ENCODE data around the gene TAOK1.
"Not testable (repeated sequence)": the region's sequence is repeated elsewhere in the genome, so short reads cannot be mapped to it uniquely, and the experiment has no call there.

Gene TAOK1

DNA sequence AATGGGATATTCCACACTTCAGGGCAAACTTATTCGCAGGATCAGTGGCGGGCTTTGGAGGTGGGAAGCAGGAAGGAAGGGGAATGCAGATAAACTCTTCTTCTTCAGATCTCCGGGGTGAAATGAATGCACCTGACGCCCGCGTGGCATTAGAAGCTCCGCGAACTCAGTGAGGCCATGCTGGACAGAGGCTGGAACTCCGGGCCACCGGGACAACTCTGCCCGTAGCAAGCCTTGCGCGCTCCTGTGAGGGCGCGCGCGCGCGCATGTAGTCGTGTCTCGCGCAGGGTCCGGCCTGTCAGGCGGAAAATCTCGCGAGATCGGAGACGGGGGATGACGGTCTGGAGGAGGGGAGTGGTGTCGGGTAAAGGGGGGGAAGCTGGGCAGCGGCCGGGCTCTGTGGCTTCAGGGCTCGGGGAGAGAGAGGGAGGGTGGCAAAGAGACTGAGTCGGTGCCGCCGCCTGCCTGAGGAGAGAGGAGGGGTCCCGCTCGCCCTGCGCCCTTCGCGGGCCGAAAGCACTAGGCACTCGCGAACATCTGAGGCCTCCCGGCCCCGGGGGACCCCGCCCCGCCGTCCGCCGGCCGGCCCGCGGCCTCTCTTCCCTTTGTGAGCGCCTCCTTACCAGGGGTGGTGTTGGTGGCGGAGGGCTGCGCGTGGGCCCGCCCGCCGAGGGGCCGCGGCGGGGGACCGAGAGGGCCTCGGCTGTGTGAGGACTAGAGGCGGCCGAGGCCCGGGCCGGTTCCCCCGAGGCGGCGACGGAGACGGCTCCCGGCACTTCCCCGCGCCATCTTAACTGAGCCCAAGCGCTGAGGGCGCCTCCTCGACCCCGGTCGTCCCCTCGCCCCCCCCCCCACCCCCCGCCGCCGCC is at the start of gene TAOK1:
Gene TAOK1 (plus strand): TSS at position 382 of the 869 bp plus-strand sequence. CDS start 61,186 bp downstream, outside the sequence.
- DNase-seq = peak; percentile 98

DNA sequence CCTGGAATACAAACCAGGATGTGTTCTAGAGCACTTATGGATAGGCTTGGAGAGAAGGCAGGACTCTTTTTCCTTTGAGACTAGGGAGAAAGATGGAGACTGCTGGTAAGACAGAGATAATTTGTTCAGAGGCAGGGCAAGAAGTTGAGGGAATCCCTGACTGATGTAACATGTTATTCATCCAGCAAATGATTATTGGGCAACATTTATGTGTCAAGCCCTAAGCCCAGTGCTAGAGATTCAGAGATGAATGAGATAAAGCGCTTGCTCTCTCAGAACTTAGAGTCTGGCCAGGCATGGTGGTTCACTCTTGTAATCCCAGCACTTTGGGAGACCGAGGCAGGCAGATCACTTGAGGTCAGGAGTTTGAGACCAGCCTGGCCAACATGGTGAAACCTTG is 48.4 kb upstream of the TAOK1 start:
- DNase-seq = no peak

DNA sequence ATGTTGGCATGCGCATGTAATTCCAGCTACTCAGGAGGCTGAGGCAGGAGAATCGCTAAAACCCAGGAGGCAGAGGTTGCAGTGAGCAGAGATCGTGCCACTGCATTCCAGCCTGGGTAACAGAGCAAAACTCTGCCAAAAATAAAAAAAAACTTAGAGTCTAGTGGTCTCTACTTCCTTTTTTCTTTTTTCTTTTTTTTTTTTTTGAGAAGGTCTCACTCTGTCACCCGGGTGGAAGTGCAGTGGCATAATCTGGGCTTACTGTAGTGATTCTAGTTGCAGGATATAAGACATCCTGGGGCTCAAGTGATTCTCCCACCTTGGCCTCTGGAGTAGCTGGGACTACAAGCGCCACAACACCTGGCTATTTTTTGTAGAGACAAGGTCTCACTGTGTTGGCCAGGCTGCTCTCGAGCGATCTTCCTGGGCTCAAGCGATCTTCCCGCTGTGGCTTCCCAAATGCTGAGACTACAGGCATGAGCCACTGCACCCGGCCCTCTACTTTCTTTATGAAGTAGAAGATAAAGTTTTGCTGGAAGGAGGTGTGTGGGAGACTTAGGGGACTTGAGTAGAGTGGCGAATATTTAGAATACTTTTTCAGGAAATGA is 47.9 kb upstream of the TAOK1 start:
- DNase-seq = no peak

- DNase-seq = no peak
Observed at GRCh38 chr17:29344201-29344856, 45.8 kb upstream of the TAOK1 start.

GRCh38 chr17:29345066-29345465 is 45.1 kb upstream of the TAOK1 start:
- DNase-seq = no peak

- DNase-seq = not testable (repeated sequence)
Observed at GRCh38 chr17:29345470-29345869, 44.7 kb upstream of the TAOK1 start.

DNA sequence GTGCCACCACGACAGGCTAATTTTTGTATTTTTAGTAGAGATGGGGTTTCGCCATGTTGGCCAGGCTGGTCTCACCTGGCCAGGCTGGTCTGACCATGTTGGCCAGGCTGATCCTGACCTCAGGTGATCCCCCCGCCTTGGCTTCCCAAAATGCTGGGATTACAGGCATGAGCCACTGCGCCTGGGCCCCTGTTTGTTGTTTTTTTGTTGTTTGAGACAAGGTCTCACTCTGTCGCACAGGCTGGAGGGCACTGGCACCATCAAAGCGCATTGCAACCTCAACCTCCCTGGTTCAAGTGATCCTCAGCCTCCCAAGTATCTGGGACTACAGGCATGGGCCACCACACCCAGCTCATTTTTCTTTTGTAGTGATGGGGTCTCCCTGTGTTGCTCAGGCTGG is 43.7 kb upstream of the TAOK1 start:
- no peak for DNase-seq

DNA sequence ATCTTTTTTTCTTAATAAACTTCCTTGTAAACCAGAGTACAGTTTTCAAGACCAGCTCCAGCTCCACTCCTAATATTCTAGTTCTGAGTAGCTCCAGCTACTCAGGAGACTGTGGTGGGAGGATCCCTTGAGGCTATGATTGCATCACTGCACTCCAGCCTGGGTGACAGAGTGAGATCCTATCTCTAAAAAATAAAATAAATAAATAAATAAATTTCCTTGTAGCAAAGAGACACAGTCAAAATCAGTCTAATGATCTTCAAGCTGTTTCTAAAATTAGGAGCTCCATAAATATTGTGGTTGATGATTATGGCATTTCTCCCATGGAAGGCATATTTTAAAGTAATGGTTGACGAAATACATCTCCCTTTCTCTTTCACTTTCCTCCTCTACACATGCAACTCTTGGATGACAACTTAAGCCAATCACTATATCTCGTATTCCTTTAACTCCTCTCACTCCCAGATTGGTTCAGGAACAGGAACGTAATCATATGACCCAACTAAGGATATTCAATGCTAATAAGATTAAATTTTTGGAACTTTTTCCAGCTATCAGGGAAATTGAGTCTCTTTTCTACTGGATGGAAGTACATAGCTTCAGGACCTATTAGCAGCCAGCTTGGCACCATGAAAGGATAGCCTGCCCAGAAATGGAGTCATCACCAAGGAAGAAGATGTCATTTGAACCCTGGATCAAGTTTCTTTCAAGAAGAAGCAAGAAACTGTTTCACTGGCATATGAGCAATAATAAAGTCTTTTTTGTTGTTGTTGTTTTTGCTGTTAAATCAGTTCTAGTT is 42.1 kb upstream of the TAOK1 start:
- no peak for DNase-seq

GRCh38 chr17:29349409-29349808 is 40.8 kb upstream of the TAOK1 start:
- DNase-seq = no peak

DNA sequence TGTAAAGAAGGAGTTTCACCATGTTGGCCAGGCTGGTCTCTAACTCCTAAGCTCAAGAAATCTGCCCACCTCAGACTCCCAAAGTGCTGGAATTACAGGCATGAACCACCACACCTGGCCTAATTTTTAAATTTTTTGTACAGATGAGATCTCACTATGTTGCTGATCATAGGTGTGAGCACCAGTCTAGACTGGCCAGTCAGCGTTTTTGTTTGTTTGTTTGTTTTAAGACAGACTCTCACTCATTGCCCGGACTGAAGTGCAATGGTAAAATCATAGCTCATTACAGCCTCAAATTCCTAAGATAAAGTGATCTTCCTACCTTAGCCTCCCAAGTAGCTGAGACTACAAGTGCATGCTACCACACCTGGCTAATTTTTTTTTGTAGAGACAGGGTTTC is 38.0 kb upstream of the TAOK1 start:
- DNase-seq = no peak

- no peak for DNase-seq
Observed at GRCh38 chr17:29357232-29357631, 32.9 kb upstream of the TAOK1 start.

GRCh38 chr17:29357821-29358232 is 32.3 kb upstream of the TAOK1 start:
- no peak for DNase-seq

- DNase-seq = no peak
Observed at GRCh38 chr17:29358416-29358815, 31.7 kb upstream of the TAOK1 start.

DNA sequence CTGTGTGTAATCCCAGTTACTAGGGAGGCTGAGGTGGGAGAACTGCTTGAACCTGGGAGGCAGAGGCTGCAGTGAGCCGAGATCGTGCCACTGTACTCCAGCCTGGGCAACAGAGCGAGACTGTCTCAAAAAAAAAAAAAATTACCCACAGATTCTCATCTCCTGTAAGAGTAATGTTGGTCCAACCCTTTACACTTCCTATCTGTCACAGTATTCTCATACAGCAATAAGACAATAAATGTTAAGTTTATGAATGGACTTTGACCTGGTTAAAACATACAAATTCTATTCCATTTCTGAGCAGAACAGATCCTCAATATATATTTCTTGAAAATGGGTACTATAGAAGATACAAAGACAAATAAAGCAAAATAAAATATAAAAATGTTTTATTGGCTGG is 30.4 kb upstream of the TAOK1 start:
- DNase-seq = no peak

- no peak for DNase-seq
Observed at GRCh38 chr17:29363716-29364115, 26.4 kb upstream of the TAOK1 start.

GRCh38 chr17:29364691-29365090 is 25.5 kb upstream of the TAOK1 start:
- no peak for DNase-seq

- no peak for DNase-seq
Observed at GRCh38 chr17:29368161-29368560, 22.0 kb upstream of the TAOK1 start.

- DNase-seq = no peak
Observed at GRCh38 chr17:29368926-29369325, 21.2 kb upstream of the TAOK1 start.

DNA sequence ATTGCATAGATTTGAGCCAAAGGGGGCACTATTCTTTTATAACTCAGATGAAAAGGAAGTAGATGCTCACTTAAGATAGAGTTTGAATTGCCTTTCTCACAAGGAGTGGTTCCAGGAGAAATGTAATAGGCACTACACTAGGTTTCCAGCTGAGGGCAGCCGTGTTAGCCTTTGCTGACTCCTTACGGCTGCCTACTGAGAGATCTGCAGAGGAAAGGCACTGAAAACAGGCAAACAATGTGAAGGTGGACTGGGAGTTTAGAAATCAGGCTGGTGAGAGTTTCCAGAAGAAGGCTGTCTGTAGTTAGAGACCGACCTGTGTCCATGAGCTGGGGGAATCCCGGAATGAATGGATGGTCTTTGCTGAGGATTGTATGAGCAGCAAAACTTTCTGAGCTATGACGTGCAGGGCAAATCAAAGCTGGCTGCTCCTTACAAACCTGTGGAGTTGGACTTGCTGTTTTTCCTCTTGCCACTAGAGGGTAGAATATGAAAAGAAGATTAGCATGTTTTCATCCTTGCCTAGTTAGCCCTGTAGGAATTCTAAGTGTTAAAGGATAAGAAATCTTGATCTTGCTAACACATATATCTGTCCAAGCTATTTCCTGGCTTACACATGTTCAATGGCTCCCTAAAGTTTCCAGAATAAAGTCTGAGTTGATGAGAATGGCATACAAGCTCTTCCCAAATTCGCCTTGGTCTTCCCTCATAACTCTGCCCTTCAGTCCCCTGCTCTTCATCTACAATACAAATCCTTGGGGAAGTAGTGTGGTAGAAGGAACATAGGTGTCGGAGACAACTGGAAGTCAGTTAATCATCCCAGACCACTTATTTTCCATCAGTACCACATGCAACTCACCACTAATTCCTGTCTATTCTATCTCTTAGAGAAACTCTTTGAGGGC is 20.1 kb upstream of the TAOK1 start:
- peak; percentile 65 for DNase-seq

DNA sequence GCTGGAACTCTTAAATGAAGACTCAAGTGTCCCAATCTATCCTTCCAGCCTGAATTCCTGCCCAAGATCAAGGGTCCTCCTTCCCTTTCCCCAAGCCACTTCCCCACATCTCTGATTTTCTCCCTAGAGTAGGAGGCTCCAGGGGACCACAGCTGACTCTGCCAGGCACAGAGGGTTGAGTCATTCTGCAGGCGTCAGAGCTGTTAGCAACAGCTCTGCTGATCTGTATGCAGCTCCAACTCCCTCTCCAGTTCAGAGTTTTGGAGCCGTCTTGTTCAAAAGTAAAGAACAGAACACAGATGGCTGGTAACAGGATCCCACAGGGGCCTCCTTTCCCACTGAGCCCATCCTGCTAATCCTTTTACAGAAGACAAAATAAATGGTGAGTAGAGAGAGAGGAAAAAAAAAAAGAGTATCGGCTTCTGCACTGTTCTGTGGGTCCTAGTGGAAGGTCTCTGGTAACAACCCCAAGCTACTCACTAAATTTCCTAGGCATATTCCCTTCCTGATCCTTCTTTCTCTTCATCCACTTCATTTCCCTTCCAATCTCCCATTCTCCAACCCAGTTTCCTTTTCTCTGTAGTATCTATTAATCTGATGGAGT is 13.4 kb upstream of the TAOK1 start:
- DNase-seq = no peak

- no peak for DNase-seq
Observed at GRCh38 chr17:29378500-29378899, 11.7 kb upstream of the TAOK1 start.
